ENCODE data around the gene TNRC18. TPM values are rescaled to one million over a fixed set of nuclear protein-coding genes. Genes with fewer than 3 reads are reported as not detected.
A peak's percentile ranks its signal among the peaks of the same experiment; 100 is the strongest.

The TNRC18 gene
- total and polyA plus RNA-seq, 9 of the 15 experiments (the other 6 are each of a cell fraction or from before 2014, with no cell fraction given), result 0.03 to 43.2 (median 18.0) TPM

GRCh38 chr7:5452470-5452899 lies 28.9 kb upstream of the TNRC18 start (continued):
- TF ChIP-seq GTF2A2 (tag; IDR thresholded peaks at IDR 0.05) (no peak), ZNF778 (CRISPR knock-in tag; IDR thresholded peaks at IDR 0.05) (no peak), MNT (conservative IDR thresholded peaks at IDR 0.05) (no peak), ZBTB5 (IDR thresholded peaks at IDR 0.05) (no peak), ZNF232 (CRISPR knock-in tag; IDR thresholded peaks at IDR 0.05) (no peak), ZFP91 (CRISPR knock-in tag; IDR thresholded peaks at IDR 0.05) (no peak), RAD51 (IDR thresholded peaks at IDR 0.05; ENCODE audit: borderline replicate concordance, low read depth) (no peak), PTBP1 (IDR thresholded peaks at IDR 0.05; ENCODE audit: low read depth, low read length) (no peak), FIP1L1 (IDR thresholded peaks at IDR 0.05; ENCODE audit: low read depth, low read length, poor library complexity, severe bottlenecking) (no peak), ZNF184 (CRISPR knock-in tag; IDR thresholded peaks at IDR 0.05) (no peak), NR2C2 (CRISPR knock-in tag; IDR thresholded peaks at IDR 0.05) (no peak), NR2C2 (tag; IDR thresholded peaks at IDR 0.05) (no peak), ZNF639 (CRISPR knock-in tag; conservative IDR thresholded peaks at IDR 0.05 in 1 of 2, IDR thresholded peaks at IDR 0.05 in 1 of 2) (no peak), CBFB (CRISPR knock-in tag; IDR thresholded peaks at IDR 0.05) (no peak), TGIF2 (CRISPR knock-in tag; IDR thresholded peaks at IDR 0.05) (no peak), ZNF511 (CRISPR knock-in tag; IDR thresholded peaks at IDR 0.05) (no peak), HNRNPUL1 (IDR thresholded peaks at IDR 0.05; ENCODE audit: low read length) (no peak), TBL1XR1 (IDR thresholded peaks at IDR 0.05; ENCODE audit: low read length in 2 of 2) (peak in 1 of 2 experiments; percentile 60; a peak in 2 of 4 replicates), ZNF140 (CRISPR knock-in tag; IDR thresholded peaks at IDR 0.05) (no peak), PHF8 (IDR thresholded peaks at IDR 0.05; ENCODE audit: borderline replicate concordance, low read length) (peak; percentile 15; the same call in 1 of the 2 replicates)
